IMR-90 (cell line): Measurements from ENCODE around the gene PITX1. TPM values are rescaled to one million over a fixed set of nuclear protein-coding genes. Genes with fewer than 3 reads are reported as not detected.

Experiments used
- ATAC-seq: fragments of 200-7000 bp; cut with Tn5 transposase; 2 replicates; pipeline ENCODE4 v1.9.1; 2020; ENCODE audit warnings: low read depth, mild to moderate bottlenecking, moderate library complexity
- BruUV-seq: library from RNA; stranded (reverse); fragments of 400-500 nt; replicated peaks from 2 replicates; lab custom pipeline; 2021; lab: Mats Ljungman, UMichigan
- CTCF ChIA-PET: fragments of 300-600 bp; formaldehyde crosslinking; extraction: SDS; loops from one replicate; lab custom pipeline; 2021; ENCODE audit warnings: antibody characterized with exemption; lab: Yijun Ruan, JAX
- POLR2A ChIA-PET: fragments of 300-600 bp; sonication (Branson Sonifier 250); formaldehyde crosslinking; loops from one replicate; lab custom pipeline; 2022; ENCODE audit warnings: antibody characterized with exemption; ENCODE audit not compliant: unreplicated experiment; lab: Charles Lee
- DNase-seq: peaks from one replicate; pipeline ENCODE4 v3.0.0; 2013
- H2AFZ ChIP-seq: replicated peaks from 2 replicates; pipeline ENCODE3; 2013; ENCODE audit warnings: low read length, mild to moderate bottlenecking; ENCODE audit not compliant: poor library complexity
- H2AK5ac ChIP-seq: 2 replicates; pipeline ENCODE4 v1.6.1; 2013; ENCODE audit warnings: low read depth, low read length, inconsistent platforms
- H2AK9ac ChIP-seq: replicated peaks from 2 replicates; pipeline ENCODE3; 2013; ENCODE audit warnings: mild to moderate bottlenecking, low read depth, low read length, moderate library complexity; ENCODE audit not compliant: poor library complexity
- H2BK120ac ChIP-seq: 2 replicates; pipeline ENCODE4 v1.6.1; 2013; ENCODE audit warnings: low read depth, low read length, inconsistent platforms
- H2BK15ac ChIP-seq: 3 replicates; pipeline ENCODE4 v1.6.1; 2013; ENCODE audit warnings: low read depth, low read length, inconsistent platforms
- H2BK20ac ChIP-seq: 2 replicates; pipeline ENCODE4 v1.6.1; 2013; ENCODE audit warnings: low read depth, mild to moderate bottlenecking, inconsistent platforms, low read length, moderate library complexity
- H2BK5ac ChIP-seq: 2 replicates; pipeline ENCODE4 v1.6.1; 2013; ENCODE audit warnings: mild to moderate bottlenecking, low read depth, low read length, inconsistent platforms; ENCODE audit not compliant: poor library complexity, severe bottlenecking
- H3K14ac ChIP-seq: replicated peaks from 2 replicates; pipeline ENCODE4 v1.6.1; 2013; ENCODE audit warnings: low read depth, low read length, inconsistent platforms
- H3K18ac ChIP-seq: 2 replicates; pipeline ENCODE4 v1.6.1; 2013; ENCODE audit warnings: low read depth, low read length, control low read depth
- H3K23ac ChIP-seq: 2 replicates; pipeline ENCODE4 v1.6.1; 2013; ENCODE audit warnings: low read depth, low read length, inconsistent platforms
- H3K27ac ChIP-seq: 2 replicates; pipeline ENCODE4 v1.5.1; 2013; ENCODE audit warnings: mild to moderate bottlenecking, control low read depth, low read length; ENCODE audit not compliant: insufficient read depth
- H3K27me3 ChIP-seq: 2 replicates; pipeline ENCODE4 v1.6.1; 2013; ENCODE audit warnings: low read length; ENCODE audit not compliant: control insufficient read depth, insufficient read depth
- H3K36me3 ChIP-seq: 2 replicates; pipeline ENCODE4 v1.6.1; 2013; ENCODE audit warnings: low read length, mixed read lengths; ENCODE audit not compliant: control insufficient read depth, insufficient read depth
- H3K4ac ChIP-seq: 2 replicates; pipeline ENCODE4 v1.6.1; 2013; ENCODE audit warnings: low read depth, low read length, inconsistent platforms
- H3K4me1 ChIP-seq: 2 replicates; pipeline ENCODE4 v1.6.1; 2013; ENCODE audit warnings: low read length, mixed read lengths; ENCODE audit not compliant: control insufficient read depth, insufficient read depth
- H3K4me2 ChIP-seq: 2 replicates; pipeline ENCODE4 v1.6.1; 2013; ENCODE audit warnings: low read depth, mild to moderate bottlenecking, control low read depth, low read length, moderate library complexity
- H3K4me3 ChIP-seq: 2 replicates; pipeline ENCODE4 v1.5.1; 2013; ENCODE audit warnings: low read depth, mild to moderate bottlenecking, control low read depth, low read length, moderate library complexity; ENCODE audit not compliant: insufficient read depth
- H3K56ac ChIP-seq: 2 replicates; pipeline ENCODE4 v1.6.1; 2013; ENCODE audit warnings: low read length, inconsistent platforms; ENCODE audit not compliant: insufficient read depth; ENCODE audit errors: extremely low read depth
- H3K79me1 ChIP-seq, 2 experiments: 2 replicates each; pipeline ENCODE4 v1.6.1; 2013; ENCODE audit warnings: low read length in 2 of 2, inconsistent platforms in 1 of 2, low read depth in 1 of 2
- H3K9ac ChIP-seq: 2 replicates; pipeline ENCODE4 v1.6.1; 2013; ENCODE audit warnings: low read depth, low read length, control low read depth
- H3K9me1 ChIP-seq: 2 replicates; pipeline ENCODE4 v1.6.1; 2013; ENCODE audit warnings: low read length, inconsistent platforms; ENCODE audit not compliant: insufficient read depth
- H3K9me3 ChIP-seq: 2 replicates; pipeline ENCODE4 v1.6.1; 2013; ENCODE audit warnings: low read length; ENCODE audit not compliant: control insufficient read depth, insufficient read depth
- H4K20me1 ChIP-seq: 2 replicates; pipeline ENCODE4 v1.6.1; 2013; ENCODE audit warnings: low read length, inconsistent platforms; ENCODE audit not compliant: insufficient read depth
- H4K5ac ChIP-seq: 2 replicates; pipeline ENCODE4 v1.6.1; 2013; ENCODE audit warnings: mild to moderate bottlenecking, low read depth, low read length, control low read depth
- H4K8ac ChIP-seq, 2 experiments: 2 replicates each; pipeline ENCODE4 v1.6.1; 2013; ENCODE audit warnings: low read depth in 2 of 2, low read length in 2 of 2, control low read depth in 1 of 2, inconsistent platforms in 1 of 2
- H4K91ac ChIP-seq: 2 replicates; pipeline ENCODE4 v1.6.1; 2013; ENCODE audit warnings: low read depth, low read length, inconsistent platforms; ENCODE audit not compliant: insufficient read depth
- CHD1 ChIP-seq: IDR thresholded peaks from 2 replicates; pipeline ENCODE4 v1.6.1; 2012; ENCODE audit warnings: low read depth, low read length, improper control_type of control experiment
- MAZ ChIP-seq: IDR thresholded peaks from 2 replicates; pipeline ENCODE4 v1.6.1; 2012; ENCODE audit warnings: low read depth, mild to moderate bottlenecking, low read length, improper control_type of control experiment, moderate library complexity, borderline replicate concordance
- MXI1 ChIP-seq: IDR thresholded peaks from 2 replicates; pipeline ENCODE4 v1.6.1; 2012; ENCODE audit warnings: low read depth, mild to moderate bottlenecking, low read length, moderate library complexity, borderline replicate concordance
- SMC3 ChIP-seq: fragments of 150-350 bp; IDR thresholded peaks from 2 replicates; pipeline ENCODE4 v1.6.1; 2016; ENCODE audit warnings: low read depth, mild to moderate bottlenecking, antibody characterized with exemption, low read length, moderate library complexity
- WGBS, 2 experiments: methylation state at CpG; one replicate each; pipeline versions ENCODE4 v1.1.5 to v1.1.7; 2013; ENCODE audit warnings: missing lambda C conversion rate in 2 of 2; ENCODE audit not compliant: insufficient read length in 1 of 2; ENCODE audit errors: extremely low coverage in 2 of 2; 5-methylcytosine and 5-hydroxymethylcytosine counted together
- dilution Hi-C: fragments of 300-500 bp; cut with HindIII; formaldehyde crosslinking; loops from one replicate; pipeline ENCODE4 v1.14.3; 2018; ENCODE audit warnings: low sequenced_read_pairs; ENCODE audit not compliant: unreplicated experiment
- in situ Hi-C: fragments of 300-500 bp; cut with MboI; formaldehyde crosslinking; loops from 3 replicates; pipeline ENCODE4 v1.14.3; 2019; ENCODE audit warnings: low sequenced_read_pairs, inconsistent platforms, mixed read lengths
- intact Hi-C: fragments of 100-400 bp; cut with micrococcal nuclease; formaldehyde crosslinking; loops from 2 replicates; pipeline ENCODE4 v1.10.0; 2022
- polyA plus RNA-seq, 3 experiments: library from polyadenylated mRNA; depleted of rRNA; stranded (reverse); fragments of >200 nt; gene quantifications; 2 replicates each; pipeline ENCODE4 v1.2.3, GENCODE V29; 2012; ENCODE audit warnings: low replicate concordance in 1 of 3
- total RNA-seq: library from RNA; depleted of rRNA; stranded (reverse); fragments of >200 nt; gene quantifications from 2 replicates; pipeline ENCODE4 v1.2.3, GENCODE V29; 2012

The PITX1 gene
- total and polyA plus RNA-seq, 2 of the 4 experiments (the other 2 are of a cell fraction), result 10.4 to 29.8 TPM

DNA sequence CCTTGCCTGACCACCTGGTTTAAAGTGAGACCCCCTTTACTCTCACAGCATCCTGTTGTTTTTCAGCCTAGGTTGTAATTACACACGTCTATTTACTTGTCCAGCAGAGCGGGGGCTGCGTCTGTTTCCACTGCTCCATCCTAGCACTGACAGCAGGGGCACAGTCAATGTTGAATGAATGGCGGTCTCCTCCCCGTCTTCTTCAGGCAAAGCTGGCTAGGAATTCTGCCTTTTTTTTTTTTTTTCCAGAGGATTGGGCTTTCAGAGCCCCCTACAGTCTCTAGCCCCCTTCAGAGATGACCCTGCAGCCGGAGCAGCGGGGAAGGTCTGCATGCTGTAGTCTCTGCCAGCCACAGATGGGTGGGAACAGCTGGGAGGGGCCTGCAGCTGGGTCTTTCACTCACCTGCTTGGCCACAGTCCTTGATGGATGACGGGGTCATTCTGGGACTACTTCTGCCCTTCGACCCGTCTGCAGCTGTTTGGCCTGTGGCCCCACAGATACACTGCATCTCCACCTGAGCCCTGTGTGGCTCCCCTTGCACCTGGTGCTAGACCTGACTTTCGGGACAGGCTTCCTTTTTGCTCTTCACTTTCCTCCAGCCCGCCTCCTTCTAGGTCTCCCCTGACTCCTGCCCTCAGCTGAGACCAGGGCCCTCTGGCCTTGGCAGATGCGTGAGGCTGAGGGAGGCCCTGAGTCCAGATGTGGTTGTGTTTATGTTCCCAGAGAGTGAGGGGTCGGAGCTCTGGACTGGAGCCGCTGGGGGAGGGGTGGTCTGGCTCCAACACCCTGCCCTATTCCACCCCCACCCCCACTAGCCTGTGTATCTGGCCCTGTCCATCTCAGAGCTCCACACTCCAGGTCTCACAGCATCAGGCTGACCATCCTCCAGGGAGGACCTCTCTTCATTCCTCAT is 8.0 kb downstream of the PITX1 start:
- Histone ChIP-seq H3K36me3 (peaks cover 44% of the 10 kb centered on the region), H3K14ac (no peak overlapping the region), H3K27ac (no peak overlapping the region), H3K9ac (no peak overlapping the region), H3K4me3 (no peak overlapping the region), H4K5ac (no peak overlapping the region), H3K9me1 (peaks cover 8% of the 10 kb centered on the region), H4K91ac (no peak overlapping the region), H2BK15ac (no peak overlapping the region), H2AK9ac (no peak overlapping the region), H3K18ac (no peak overlapping the region; the same call in 1 of the 2 replicates), H2BK20ac (no peak overlapping the region), H3K79me1 (peaks cover 4 to 59% of the 10 kb centered on the region in 2 experiments), H4K8ac (no peak overlapping the region), H2AK5ac (no peak overlapping the region), H3K23ac (no peak overlapping the region), H3K4me1 (peaks cover 14% of the 10 kb centered on the region; the same call in 1 of the 2 replicates), H3K56ac (no peak overlapping the region), H4K20me1 (peaks cover 38% of the 10 kb centered on the region), H2BK120ac (no peak overlapping the region), H2BK5ac (no peak overlapping the region), H3K4me2 (no peak overlapping the region), H3K9me3 (peaks cover 7% of the 10 kb centered on the region), H2AFZ (no peak overlapping the region), H3K27me3 (no peaks in the 10 kb centered on the region), H3K4ac (no peak overlapping the region)
- 90% methylated on average over 6 of the region's 15 CpGs; no CpG with 5 or more reads in 1 of the 2 experiments for WGBS, 2 experiments
- no peak for TF ChIP-seq CHD1
- TF ChIP-seq SMC3, result no peak
- TF ChIP-seq MXI1, result no peak
- no peak for TF ChIP-seq MAZ
- dilution Hi-C loops, result no loop called here
- CTCF ChIA-PET, result no interaction called here
- intact Hi-C loops, result no loop called here
- no TSS peak for BruUV-seq
- DNase-seq, result no peak
- ATAC-seq, result 0 out of 2 replicates have a peak, but pooled peaks have one; percentile 9
- in situ Hi-C loops, result no loop called here
- POLR2A ChIA-PET, result no interaction called here
